ENCODE data around the gene CCR5.

GRCh38 chr3:46416811-46417510 lies 46.2 kb downstream of the CCR5 start:
- no peak for TF ChIP-seq CTCF (IDR thresholded peaks at IDR 0.05; ENCODE audit: low read length)
- no peak for TF ChIP-seq EZH2phosphoT487 (IDR thresholded peaks at IDR 0.05; ENCODE audit: low read length)

All from MM.1S (cell line).